ENCODE measurements around the gene AKAP12.

AKAP12 gene

GRCh38 chr6:151230277-151230577 lies 9.5 kb upstream of the AKAP12 start:
- no peak overlapping the region for H3K4me3 ChIP-seq (ENCODE audit: low read length)
- DNase-seq (ENCODE audit: low read depth, low spot score): no peak

GRCh38 chr6:151232899-151233298 lies 6.9 kb upstream of the AKAP12 start:
- H3K4me3 ChIP-seq (ENCODE audit: low read length): no peak overlapping the region
- no peak for DNase-seq (ENCODE audit: low read depth, low spot score)

- DNase-seq (ENCODE audit: low read depth, low spot score): no peak
These were observed 6.0 kb upstream of the AKAP12 start for GRCh38 chr6:151233731-151234130.

GRCh38 chr6:151236668-151237401 lies 2.9 kb upstream of the AKAP12 start:
- no peak for DNase-seq (ENCODE audit: low read depth, low spot score)

More at GRCh38 chr6:151233731-151234130, 6.0 kb upstream of the AKAP12 start:
- no peak overlapping the region for H3K4me3 ChIP-seq (ENCODE audit: low read length)

GRCh38 chr6:151240036-151240685 lies 394 bp downstream of the AKAP12 start:
- H3K4me3 ChIP-seq (ENCODE audit: low read length): no peak overlapping the region
- no peak for DNase-seq (ENCODE audit: low read depth, low spot score)

More at GRCh38 chr6:151236668-151237401, 2.9 kb upstream of the AKAP12 start:
- H3K4me3 ChIP-seq (ENCODE audit: low read length): no peak overlapping the region

GRCh38 chr6:151240791-151241642 lies 1.2 kb downstream of the AKAP12 start:
- no peak overlapping the region for H3K4me3 ChIP-seq (ENCODE audit: low read length)
- no peak for DNase-seq (ENCODE audit: low read depth, low spot score)

- no peak overlapping the region for H3K4me3 ChIP-seq (ENCODE audit: low read length)
- no peak for DNase-seq (ENCODE audit: low read depth, low spot score)
These were observed 2.1 kb downstream of the AKAP12 start for GRCh38 chr6:151241853-151242252.

- DNase-seq (ENCODE audit: low read depth, low spot score): no peak
- H3K4me3 ChIP-seq (ENCODE audit: low read length): no peak overlapping the region
These were observed 2.7 kb downstream of the AKAP12 start for GRCh38 chr6:151242420-151242861.

- no peak overlapping the region for H3K4me3 ChIP-seq (ENCODE audit: low read length)
These were observed 3.7 kb downstream of the AKAP12 start for GRCh38 chr6:151243481-151243880.

GRCh38 chr6:151247490-151247889 lies 7.7 kb downstream of the AKAP12 start:
- H3K4me3 ChIP-seq (ENCODE audit: low read length): no peak overlapping the region
- no peak for DNase-seq (ENCODE audit: low read depth, low spot score)

More at GRCh38 chr6:151243481-151243880, 3.7 kb downstream of the AKAP12 start:
- DNase-seq (ENCODE audit: low read depth, low spot score): no peak

GRCh38 chr6:151248295-151248694 lies 8.5 kb downstream of the AKAP12 start:
- no peak for DNase-seq (ENCODE audit: low read depth, low spot score)
- H3K4me3 ChIP-seq (ENCODE audit: low read length): no peak overlapping the region

- DNase-seq (ENCODE audit: low read depth, low spot score): no peak
- H3K4me3 ChIP-seq (ENCODE audit: low read length): no peak overlapping the region
These were observed 12.9 kb downstream of the AKAP12 start for GRCh38 chr6:151252634-151253033.

GRCh38 chr6:151254451-151255081 lies 14.8 kb downstream of the AKAP12 start:
- DNase-seq (ENCODE audit: low read depth, low spot score): no peak
- no peak overlapping the region for H3K4me3 ChIP-seq (ENCODE audit: low read length)

- no peak overlapping the region for H3K4me3 ChIP-seq (ENCODE audit: low read length)
These were observed 16.0 kb downstream of the AKAP12 start for GRCh38 chr6:151255811-151256210.

GRCh38 chr6:151257985-151258445 lies 18.2 kb downstream of the AKAP12 start:
- no peak overlapping the region for H3K4me3 ChIP-seq (ENCODE audit: low read length)
- no peak for DNase-seq (ENCODE audit: low read depth, low spot score)

More at GRCh38 chr6:151255811-151256210, 16.0 kb downstream of the AKAP12 start:
- no peak for DNase-seq (ENCODE audit: low read depth, low spot score)

- H3K4me3 ChIP-seq (ENCODE audit: low read length): no peak overlapping the region
- no peak for DNase-seq (ENCODE audit: low read depth, low spot score)
These were observed 20.4 kb downstream of the AKAP12 start for GRCh38 chr6:151260205-151260604.

GRCh38 chr6:151263035-151263434 lies 23.3 kb downstream of the AKAP12 start:
- no peak overlapping the region for H3K4me3 ChIP-seq (ENCODE audit: low read length)
- no peak for DNase-seq (ENCODE audit: low read depth, low spot score)

GRCh38 chr6:151263967-151264366 lies 24.2 kb downstream of the AKAP12 start:
- DNase-seq (ENCODE audit: low read depth, low spot score): no peak
- H3K4me3 ChIP-seq (ENCODE audit: low read length): no peak overlapping the region

GRCh38 chr6:151265282-151265681 lies 25.5 kb downstream of the AKAP12 start:
- H3K4me3 ChIP-seq (ENCODE audit: low read length): no peak overlapping the region

More at GRCh38 chr6:151265282-151265681, 25.5 kb downstream of the AKAP12 start:
- DNase-seq (ENCODE audit: low read depth, low spot score): no peak

Measured in Jurkat, Clone E6-1 (cell line).